Thyroid gland (tissue), 4 donors: ENCODE data around the gene ODAD2. TPM values are rescaled to one million over a fixed set of nuclear protein-coding genes. Genes with fewer than 3 reads are reported as not detected.

ENCODE experiments used
- DNase-seq, 2 donors: peaks; one replicate each; pipeline ENCODE4 v3.0.0-alpha.2; 2019
- H3K27ac ChIP-seq, 3 donors: fragments of 200-600 bp; sonication (generic); 1 replicate in 2 of 3; 2 replicates in 1 of 3; pipeline ENCODE4 v1.5.1; 2016 to 2019; ENCODE audit warnings: mild to moderate bottlenecking in 1 of 3, moderate library complexity in 1 of 3
- H3K27me3 ChIP-seq: fragments of 200-600 bp; sonication (generic); one replicate; pipeline ENCODE4 v1.5.1; 2019
- H3K36me3 ChIP-seq, 2 donors: fragments of 200-600 bp; sonication (generic); one replicate each; pipeline ENCODE4 v1.5.1; 2016 to 2019
- H3K4me1 ChIP-seq, 2 donors: fragments of 200-600 bp; sonication (generic); one replicate each; pipeline ENCODE4 v1.5.1; 2017 to 2019
- H3K4me3 ChIP-seq, 3 donors: fragments of 200-600 bp; sonication (generic); replicated peaks in 1 of 3; 1 replicate in 2 of 3; 2 replicates in 1 of 3; pipeline ENCODE4 v1.5.1; 2016; ENCODE audit warnings: mild to moderate bottlenecking in 1 of 3
- H3K9me3 ChIP-seq: fragments of 200-600 bp; sonication (generic); one replicate; pipeline ENCODE4 v1.5.1; 2017
- CTCF ChIP-seq, 6 experiments: fragments of 200-600 bp in 3 of 6; fragments of 450-650 bp in 3 of 6; sonication (generic) in 3 of 6; IDR thresholded peaks; one replicate each; pipeline ENCODE4 v1.5.1; 2016 to 2019; ENCODE audit warnings: antibody characterized with exemption in 6 of 6, mild to moderate bottlenecking in 2 of 6, inconsistent platforms in 1 of 6, moderate library complexity in 1 of 6
- POLR2A ChIP-seq, 2 donors: fragments of 450-650 bp; IDR thresholded peaks; one replicate each; pipeline ENCODE4 v1.6.1; 2017; ENCODE audit warnings: antibody characterized with exemption in 2 of 2, mild to moderate bottlenecking in 2 of 2, moderate library complexity in 1 of 2
- WGBS, 2 donors: methylation state at CpG; one replicate each; pipeline ENCODE4 v1.1.5; 2017; 5-methylcytosine and 5-hydroxymethylcytosine counted together
- intact Hi-C: fragments of 100-400 bp; cut with DNase I; formaldehyde crosslinking; loops from one replicate; pipeline ENCODE4 v1.15.1; 2023
- total RNA-seq, 4 donors: library from RNA; depleted of rRNA; stranded (reverse); fragments of >200 nt; gene quantifications; one replicate each; pipeline ENCODE4 v1.2.3, GENCODE V29; 2016

ODAD2 gene
- total RNA-seq, 4 donors from 2014 or later = 0.11 to 0.50 TPM; not detected in 2

- H3K36me3 ChIP-seq = no peaks in the 10 kb centered on the region
- H3K27me3 ChIP-seq = no peaks in the 10 kb centered on the region
- TF ChIP-seq CTCF (IDR thresholded peaks at IDR 0.05) (no peak), POLR2A (IDR thresholded peaks at IDR 0.05) (no peak)
- WGBS, 2 donors = 88 to 93% methylated on average over 3 of the region's 3 CpGs
- intact Hi-C loops = no loop called here
- no peaks in the 10 kb centered on the region for H3K4me1 ChIP-seq
- DNase-seq = no peak
- no peak overlapping the region for H3K27ac ChIP-seq
- H3K9me3 ChIP-seq = no peaks in the 10 kb centered on the region
- H3K4me3 ChIP-seq = no peak overlapping the region
Observed at GRCh38 chr10:28036587-28036986, 37.7 kb upstream of the ODAD2 start.

- TF ChIP-seq POLR2A (IDR thresholded peaks at IDR 0.05) = no peak
- TF ChIP-seq CTCF (IDR thresholded peaks at IDR 0.05) = no peak
- H3K4me1 ChIP-seq = no peaks in the 10 kb centered on the region
- H3K27ac ChIP-seq = no peak overlapping the region
- no peaks in the 10 kb centered on the region for H3K27me3 ChIP-seq
- 81 to 91% methylated on average over 5 of the region's 5 CpGs for WGBS, 2 donors
- no peaks in the 10 kb centered on the region for H3K36me3 ChIP-seq
- H3K4me3 ChIP-seq = no peak overlapping the region
- intact Hi-C loops = no loop called here
- no peak for DNase-seq
- H3K9me3 ChIP-seq = no peaks in the 10 kb centered on the region
Observed at GRCh38 chr10:28020993-28021982, 22.4 kb upstream of the ODAD2 start.

- 79 to 83% methylated on average over 12 of the region's 12 CpGs for WGBS, 2 donors
- no peak for DNase-seq
- intact Hi-C loops = no loop called here
- Histone ChIP-seq H3K27ac (no peak overlapping the region), H3K27me3 (no peaks in the 10 kb centered on the region), H3K9me3 (no peaks in the 10 kb centered on the region), H3K4me3 (no peak overlapping the region), H3K4me1 (no peaks in the 10 kb centered on the region), H3K36me3 (no peaks in the 10 kb centered on the region)
- TF ChIP-seq CTCF (IDR thresholded peaks at IDR 0.05) (no peak), POLR2A (IDR thresholded peaks at IDR 0.05) (no peak)
Observed at GRCh38 chr10:28020080-28020860, 21.4 kb upstream of the ODAD2 start.

DNA sequence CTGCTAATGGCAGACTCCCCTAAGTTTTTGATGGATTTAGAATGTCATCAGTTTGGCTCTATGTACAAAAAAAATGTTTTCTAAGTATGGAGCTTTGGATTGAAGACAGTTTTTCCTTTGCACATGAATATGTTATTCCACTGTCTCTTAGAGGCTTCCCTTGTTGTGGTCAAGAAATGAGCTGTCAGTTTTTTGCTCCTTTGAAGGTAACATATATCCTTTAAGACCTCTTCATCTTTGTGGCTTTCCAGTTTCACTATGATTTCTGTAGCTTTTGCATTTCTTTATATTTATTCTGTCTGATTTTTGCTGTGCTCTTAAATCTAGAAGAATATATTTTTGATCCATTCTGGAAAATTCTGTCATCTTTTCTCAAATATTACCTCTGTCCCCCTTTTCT lies 15.8 kb upstream of the ODAD2 start:
- Histone ChIP-seq H3K4me3 (no peak overlapping the region), H3K9me3 (no peaks in the 10 kb centered on the region), H3K36me3 (no peaks in the 10 kb centered on the region), H3K4me1 (no peaks in the 10 kb centered on the region), H3K27ac (no peak overlapping the region), H3K27me3 (no peaks in the 10 kb centered on the region)
- intact Hi-C loops = no loop called here
- DNase-seq = no peak
- no peak for TF ChIP-seq CTCF (IDR thresholded peaks at IDR 0.05)
- TF ChIP-seq POLR2A (IDR thresholded peaks at IDR 0.05) = no peak
